PC-9 (cell line): ENCODE data around the gene PPM1H. TPM values are rescaled to one million over a fixed set of nuclear protein-coding genes. Genes with fewer than 3 reads are reported as not detected.

Source experiments
- BruUV-seq: library from RNA; stranded (reverse); fragments of 400-500 nt; replicated peaks from 2 replicates; lab custom pipeline; 2021; lab: Mats Ljungman, UMichigan
- CTCF ChIA-PET: fragments of 300-600 bp; sonication (Branson Sonifier 250); formaldehyde crosslinking; loops from one replicate; lab custom pipeline; 2022; ENCODE audit warnings: antibody characterized with exemption; lab: Charles Lee
- POLR2A ChIA-PET: fragments of 300-600 bp; sonication (Branson Sonifier 250); formaldehyde crosslinking; loops from one replicate; lab custom pipeline; 2022; ENCODE audit warnings: antibody characterized with exemption; ENCODE audit not compliant: unreplicated experiment; lab: Charles Lee
- DNase-seq, 2 experiments: peaks; one replicate each; pipeline versions ENCODE4 v3.0.0 to v3.0.0-alpha.2; 2015 to 2022; ENCODE audit warnings: mixed read lengths in 1 of 2
- H2AFZ ChIP-seq: fragments of 200-600 bp; sonication (generic); 2 replicates; pipeline ENCODE4 v1.8.1; 2017; ENCODE audit warnings: antibody characterized with exemption
- H3F3A ChIP-seq: fragments of 200-600 bp; sonication (generic); 2 replicates; pipeline ENCODE4 v1.8.1; 2017; ENCODE audit warnings: antibody characterized with exemption, mild to moderate bottlenecking, low read depth; ENCODE audit not compliant: insufficient read depth
- H3K27ac ChIP-seq: fragments of 200-600 bp; sonication (generic); 2 replicates; pipeline ENCODE4 v1.6.1; 2016; ENCODE audit warnings: mixed run types
- H3K27me3 ChIP-seq: fragments of 200-600 bp; sonication (generic); 2 replicates; pipeline ENCODE4 v1.6.1; 2016; ENCODE audit warnings: low read depth, mixed run types; ENCODE audit not compliant: insufficient read depth
- H3K36me3 ChIP-seq: fragments of 200-600 bp; sonication (generic); 2 replicates; pipeline ENCODE4 v1.6.1; 2016; ENCODE audit warnings: low read depth, mixed run types
- H3K4me1 ChIP-seq: fragments of 200-600 bp; sonication (generic); replicated peaks from 2 replicates; pipeline ENCODE4 v1.6.1; 2016; ENCODE audit warnings: mixed run types; ENCODE audit not compliant: insufficient read depth
- H3K4me2 ChIP-seq: fragments of 200-600 bp; sonication (generic); 2 replicates; pipeline ENCODE4 v1.6.1; 2017; ENCODE audit warnings: mixed run types
- H3K4me3 ChIP-seq: fragments of 200-600 bp; sonication (generic); 2 replicates; pipeline ENCODE4 v1.6.1; 2016; ENCODE audit warnings: mixed run types
- H3K79me2 ChIP-seq: fragments of 200-600 bp; sonication (generic); 2 replicates; pipeline ENCODE4 v1.6.1; 2017; ENCODE audit warnings: low read depth, mixed run types
- H3K9me2 ChIP-seq: fragments of 200-600 bp; sonication (generic); 2 replicates; pipeline ENCODE4 v1.8.1; 2017; ENCODE audit warnings: mild to moderate bottlenecking; ENCODE audit not compliant: insufficient read depth
- H3K9me3 ChIP-seq: fragments of 200-600 bp; sonication (generic); 2 replicates; pipeline ENCODE4 v1.8.1; 2016; ENCODE audit warnings: low read depth; ENCODE audit not compliant: insufficient read depth
- H4K20me1 ChIP-seq: fragments of 200-600 bp; sonication (generic); 2 replicates; pipeline ENCODE4 v1.8.1; 2017; ENCODE audit not compliant: insufficient read depth
- EZH2 ChIP-seq: fragments of 200-600 bp; sonication (generic); IDR thresholded peaks from 2 replicates; pipeline ENCODE4 v1.8.0; 2017; ENCODE audit warnings: antibody characterized with exemption, low read depth
- intact Hi-C: fragments of 100-400 bp; cut with micrococcal nuclease; formaldehyde crosslinking; loops from one replicate; pipeline ENCODE4 v1.10.0; 2022; ENCODE audit not compliant: unreplicated experiment
- total RNA-seq: library from RNA; stranded (reverse); gene quantifications from 2 replicates; pipeline ENCODE4 v1.2.3, GENCODE V29; 2021
- TF ChIP-seq, protein P1 (sequence below): fragments of 200-600 bp; sonication (generic); conservative IDR thresholded peaks from 2 replicates; pipeline ENCODE4 v1.6.1; 2017; ENCODE audit warnings: mixed run types, antibody characterized with exemption, mild to moderate bottlenecking, moderate library complexity

PPM1H gene
- total RNA-seq, 1 experiment from 2014 or later = 11.4 TPM

DNA sequence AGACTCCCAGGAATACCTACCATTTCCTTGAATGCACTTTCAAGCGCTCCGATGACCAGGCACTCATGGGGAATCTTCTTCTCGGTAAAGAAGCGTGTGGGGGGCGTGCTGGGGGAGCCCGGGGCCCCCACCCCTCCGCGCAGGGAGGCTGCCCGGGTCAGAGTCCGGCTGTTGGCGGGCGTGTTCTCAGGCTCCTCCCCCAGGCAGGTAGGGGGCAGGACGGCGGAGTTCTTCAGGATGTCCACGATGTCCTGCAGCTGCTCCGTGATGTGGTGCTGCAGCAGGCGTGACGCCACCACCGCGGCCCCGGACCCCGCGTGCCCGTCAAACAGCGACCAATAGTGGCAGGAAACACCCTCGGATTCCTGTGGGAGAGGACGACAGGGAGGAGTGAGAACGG lies 133.2 kb downstream of the PPM1H start:
- Histone ChIP-seq H3K4me3 (no peak overlapping the region), H3K79me2 (no peaks in the 10 kb centered on the region), H3K9me3 (no peaks in the 10 kb centered on the region), H3K27ac (no peak overlapping the region), H3K4me2 (no peak overlapping the region), H4K20me1 (no peaks in the 10 kb centered on the region), H2AFZ (no peak overlapping the region), H3K27me3 (no peaks in the 10 kb centered on the region), H3K4me1 (peaks cover 13% of the 10 kb centered on the region), H3F3A (peaks cover 12% of the 10 kb centered on the region), H3K9me2 (no peaks in the 10 kb centered on the region), H3K36me3 (no peaks in the 10 kb centered on the region)
- CTCF ChIA-PET = no interaction called here
- TF ChIP-seq, protein P1, sequence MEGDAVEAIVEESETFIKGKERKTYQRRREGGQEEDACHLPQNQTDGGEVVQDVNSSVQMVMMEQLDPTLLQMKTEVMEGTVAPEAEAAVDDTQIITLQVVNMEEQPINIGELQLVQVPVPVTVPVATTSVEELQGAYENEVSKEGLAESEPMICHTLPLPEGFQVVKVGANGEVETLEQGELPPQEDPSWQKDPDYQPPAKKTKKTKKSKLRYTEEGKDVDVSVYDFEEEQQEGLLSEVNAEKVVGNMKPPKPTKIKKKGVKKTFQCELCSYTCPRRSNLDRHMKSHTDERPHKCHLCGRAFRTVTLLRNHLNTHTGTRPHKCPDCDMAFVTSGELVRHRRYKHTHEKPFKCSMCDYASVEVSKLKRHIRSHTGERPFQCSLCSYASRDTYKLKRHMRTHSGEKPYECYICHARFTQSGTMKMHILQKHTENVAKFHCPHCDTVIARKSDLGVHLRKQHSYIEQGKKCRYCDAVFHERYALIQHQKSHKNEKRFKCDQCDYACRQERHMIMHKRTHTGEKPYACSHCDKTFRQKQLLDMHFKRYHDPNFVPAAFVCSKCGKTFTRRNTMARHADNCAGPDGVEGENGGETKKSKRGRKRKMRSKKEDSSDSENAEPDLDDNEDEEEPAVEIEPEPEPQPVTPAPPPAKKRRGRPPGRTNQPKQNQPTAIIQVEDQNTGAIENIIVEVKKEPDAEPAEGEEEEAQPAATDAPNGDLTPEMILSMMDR = no peak
- no peak for TF ChIP-seq EZH2
- POLR2A ChIA-PET = no interaction called here
- BruUV-seq = no TSS peak
- intact Hi-C loops = no loop called here
- DNase-seq = no peak

DNA sequence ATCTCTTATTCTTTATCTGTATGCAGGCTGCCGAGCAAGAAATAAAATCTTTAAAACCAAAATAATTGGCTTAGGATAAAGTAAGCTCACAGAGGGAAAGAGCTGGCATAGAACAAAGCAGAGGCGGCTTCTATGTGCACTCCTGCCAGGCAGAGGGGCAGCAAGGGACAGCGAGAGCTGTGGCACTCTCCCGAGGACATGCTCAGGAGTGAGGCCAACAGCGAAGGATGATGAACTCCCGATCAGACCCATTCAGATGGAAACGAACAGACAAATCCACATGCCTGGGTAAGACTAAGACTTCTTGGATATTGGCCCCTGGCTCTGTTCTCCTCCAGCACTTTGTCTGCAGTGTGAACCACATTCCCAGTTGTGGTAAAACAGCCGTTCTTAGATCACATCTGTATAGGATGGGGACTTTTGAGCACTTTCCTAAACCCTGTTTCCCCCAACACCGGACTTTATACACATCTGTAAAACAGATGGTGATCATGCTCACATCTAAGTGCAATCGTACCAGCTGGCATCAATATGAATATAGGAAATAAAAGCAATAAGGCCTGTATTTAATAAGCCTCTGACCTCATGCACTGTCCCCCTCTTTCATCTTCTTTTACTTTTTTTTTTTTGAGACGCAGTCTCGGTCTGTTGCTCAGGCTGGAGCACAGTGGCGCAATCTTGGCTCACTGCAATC lies 134.1 kb downstream of the PPM1H start:
- POLR2A ChIA-PET = no interaction called here
- Histone ChIP-seq H3K27ac (no peak overlapping the region; the same call in 1 of the 2 replicates), H3F3A (peaks cover 12% of the 10 kb centered on the region), H3K4me1 (peaks cover 13% of the 10 kb centered on the region), H3K79me2 (no peaks in the 10 kb centered on the region), H3K36me3 (no peaks in the 10 kb centered on the region), H3K4me3 (no peak overlapping the region), H2AFZ (no peak overlapping the region), H3K9me2 (no peaks in the 10 kb centered on the region), H4K20me1 (no peaks in the 10 kb centered on the region), H3K27me3 (no peaks in the 10 kb centered on the region), H3K4me2 (no peak overlapping the region), H3K9me3 (no peaks in the 10 kb centered on the region)
- BruUV-seq = no TSS peak
- CTCF ChIA-PET = interaction anchor here (0.5 kb wide), 1 partner anchor 199 kb away, joined by 3 read pairs; no protein-coding TSS in a partner anchor
- intact Hi-C loops = no loop called here
- TF ChIP-seq EZH2 = no peak
- TF ChIP-seq, protein P1 = no peak
- no peak for DNase-seq

DNA sequence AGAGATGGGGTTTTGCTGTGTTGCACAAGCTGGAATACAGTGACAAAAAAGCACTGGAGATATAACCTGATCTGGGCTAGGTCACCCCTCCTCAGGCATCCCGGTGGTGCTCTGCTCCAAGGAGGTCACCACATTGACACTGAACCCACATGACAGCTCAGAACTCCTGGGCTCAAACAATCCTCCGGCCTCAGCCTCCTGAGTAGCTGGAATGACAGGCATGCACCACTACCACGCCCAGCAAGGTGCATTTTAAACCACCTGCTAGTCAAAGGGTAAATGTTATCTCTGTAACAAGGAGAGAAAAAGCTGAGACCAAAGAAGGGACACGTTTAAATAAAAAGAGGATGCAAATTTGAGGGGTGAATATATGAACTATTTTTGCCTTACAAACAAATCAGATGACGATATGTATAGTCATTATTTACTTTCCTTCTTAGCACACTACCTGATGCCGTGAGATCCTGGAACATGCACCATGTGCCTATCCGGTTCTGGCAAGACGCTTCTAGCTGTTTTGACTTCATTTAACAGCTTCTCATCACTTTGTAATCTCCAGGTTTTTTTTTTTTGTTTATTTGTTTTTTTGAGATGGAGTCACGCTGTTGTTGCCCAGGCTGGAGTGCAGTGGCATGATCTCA lies 135.1 kb downstream of the PPM1H start:
- intact Hi-C loops = loop anchor here (1.0 kb wide), 3 partner anchors 218 to 362 kb away; no protein-coding TSS in a partner anchor
- H3K9me2 ChIP-seq = no peaks in the 10 kb centered on the region
- peak overlapping the region; percentile 27 for H3K27ac ChIP-seq
- no TSS peak for BruUV-seq
- no peaks in the 10 kb centered on the region for H3K9me3 ChIP-seq
- ChIA-PET CTCF (interaction anchor here (0.6 to 1.2 kb wide), 4 partner anchors 269 to 1026 kb away, joined by 3 to 5 read pairs (median 4); no protein-coding TSS in a partner anchor), POLR2A (interaction anchor here (0.6 kb wide), 1 partner anchor 12 kb away, joined by 5 read pairs; no protein-coding TSS in a partner anchor)
- no peaks in the 10 kb centered on the region for H3K27me3 ChIP-seq
- TF ChIP-seq, protein P1 = no peak
- TF ChIP-seq EZH2 = no peak
- no peak overlapping the region for H3K4me3 ChIP-seq
- no peaks in the 10 kb centered on the region for H3K79me2 ChIP-seq
- H3K36me3 ChIP-seq = no peaks in the 10 kb centered on the region
- peaks cover 13% of the 10 kb centered on the region for H3K4me1 ChIP-seq
- peak overlapping the region; percentile 18; the same call in 1 of the 2 replicates for H3K4me2 ChIP-seq
- peak in 1 of 2 experiments; percentile 66 for DNase-seq
- H2AFZ ChIP-seq = no peak overlapping the region
- H3F3A ChIP-seq = peaks cover 12% of the 10 kb centered on the region
- H4K20me1 ChIP-seq = no peaks in the 10 kb centered on the region
